ENCODE data around the gene PEX16.

PEX16 gene

DNA sequence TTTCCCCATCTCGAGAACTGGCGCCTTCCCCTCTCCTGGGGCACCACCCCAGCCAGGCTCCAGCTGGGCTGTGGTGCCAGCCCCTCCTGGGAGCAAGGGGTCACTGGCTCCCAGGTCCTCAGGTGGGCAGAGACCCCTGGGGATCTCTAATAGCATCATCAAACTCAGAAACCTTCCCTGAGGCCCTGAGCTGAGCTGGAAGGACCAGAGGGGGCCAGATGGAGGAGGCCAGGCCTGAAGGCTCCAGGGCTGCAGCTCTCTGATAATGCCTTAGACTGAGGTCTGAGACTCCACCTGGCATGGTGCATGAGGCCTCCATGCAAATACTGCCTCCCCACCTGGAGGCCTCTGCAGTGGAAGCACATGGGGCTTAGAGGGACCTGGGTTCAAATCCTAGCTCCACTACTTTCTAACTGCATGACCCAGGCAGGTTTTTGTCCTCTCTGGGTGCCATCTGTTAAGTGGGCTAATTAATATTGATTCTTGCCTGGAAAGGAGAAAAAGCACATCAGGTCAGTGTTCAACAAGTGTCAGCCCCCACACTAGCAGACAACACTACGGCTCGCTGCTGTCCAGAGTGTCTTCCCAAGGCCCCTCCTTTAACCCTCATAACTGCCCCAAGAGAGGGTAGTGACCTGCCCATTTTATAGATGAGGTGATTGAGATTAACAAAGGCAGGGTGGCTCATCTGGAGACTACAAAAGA, 30.7 kb downstream of the PEX16 start:
- no peak for DNase-seq (ENCODE audit: low read depth in 1 of 2, low spot score in 1 of 2)
- TF ChIP-seq, protein P1, sequence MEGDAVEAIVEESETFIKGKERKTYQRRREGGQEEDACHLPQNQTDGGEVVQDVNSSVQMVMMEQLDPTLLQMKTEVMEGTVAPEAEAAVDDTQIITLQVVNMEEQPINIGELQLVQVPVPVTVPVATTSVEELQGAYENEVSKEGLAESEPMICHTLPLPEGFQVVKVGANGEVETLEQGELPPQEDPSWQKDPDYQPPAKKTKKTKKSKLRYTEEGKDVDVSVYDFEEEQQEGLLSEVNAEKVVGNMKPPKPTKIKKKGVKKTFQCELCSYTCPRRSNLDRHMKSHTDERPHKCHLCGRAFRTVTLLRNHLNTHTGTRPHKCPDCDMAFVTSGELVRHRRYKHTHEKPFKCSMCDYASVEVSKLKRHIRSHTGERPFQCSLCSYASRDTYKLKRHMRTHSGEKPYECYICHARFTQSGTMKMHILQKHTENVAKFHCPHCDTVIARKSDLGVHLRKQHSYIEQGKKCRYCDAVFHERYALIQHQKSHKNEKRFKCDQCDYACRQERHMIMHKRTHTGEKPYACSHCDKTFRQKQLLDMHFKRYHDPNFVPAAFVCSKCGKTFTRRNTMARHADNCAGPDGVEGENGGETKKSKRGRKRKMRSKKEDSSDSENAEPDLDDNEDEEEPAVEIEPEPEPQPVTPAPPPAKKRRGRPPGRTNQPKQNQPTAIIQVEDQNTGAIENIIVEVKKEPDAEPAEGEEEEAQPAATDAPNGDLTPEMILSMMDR (IDR thresholded peaks at IDR 0.05; ENCODE audit: insufficient read depth, low read length) = no peak
- H3K27me3 ChIP-seq (ENCODE audit: insufficient read depth, poor library complexity, severe bottlenecking) = no peaks in the 10 kb centered on the region
- H3K4me3 ChIP-seq (replicated peaks; ENCODE audit: insufficient read depth, low read length) = no peak overlapping the region
- H3K27ac ChIP-seq (replicated peaks) = no peak overlapping the region

DNA sequence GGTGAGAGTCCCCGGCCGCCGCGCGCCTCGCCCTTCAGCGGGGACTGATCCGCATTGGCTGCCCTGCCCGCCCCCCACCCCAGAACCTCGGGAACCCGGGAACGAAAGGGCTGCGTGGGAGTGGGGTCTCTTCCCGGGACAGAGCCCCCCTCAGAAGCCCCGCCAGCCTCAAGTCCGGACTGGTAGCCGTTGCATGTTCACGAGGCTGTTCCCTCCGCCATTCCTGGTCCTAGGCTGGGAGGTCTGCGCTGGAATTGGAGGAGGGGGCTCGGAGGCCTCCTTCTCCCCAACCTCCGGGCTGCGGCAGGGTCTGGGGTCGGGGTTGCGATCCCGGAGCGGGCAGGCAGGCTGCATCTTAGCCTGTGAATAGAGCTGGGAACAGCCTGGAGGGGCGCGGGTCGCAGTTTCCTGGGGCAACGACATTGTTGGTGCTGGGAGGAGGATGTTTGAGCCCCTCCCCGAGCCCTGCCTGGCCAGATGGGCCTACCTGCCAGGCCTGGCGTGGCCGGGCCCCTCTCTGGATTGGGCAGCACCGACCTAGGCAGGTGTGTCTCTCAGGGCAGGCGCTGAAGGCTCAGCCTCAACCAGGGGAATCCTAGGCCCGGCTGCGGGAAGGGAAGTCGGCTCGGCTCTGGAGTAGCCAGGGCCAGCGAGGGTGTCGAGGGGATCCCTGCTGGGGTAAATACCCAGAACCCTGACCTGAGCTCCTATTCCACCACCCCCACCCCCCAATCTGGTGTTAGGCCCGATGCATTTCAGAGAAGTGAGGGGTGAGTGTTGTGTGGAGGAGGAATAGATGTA, 31.6 kb downstream of the PEX16 start:
- Histone ChIP-seq H3K4me3 (replicated peaks; ENCODE audit: insufficient read depth, low read length) (peak overlapping the region; percentile 34), H3K27me3 (ENCODE audit: insufficient read depth, poor library complexity, severe bottlenecking) (no peaks in the 10 kb centered on the region), H3K27ac (replicated peaks) (no peak overlapping the region)
- TF ChIP-seq SPI1 (IDR thresholded peaks at IDR 0.05; ENCODE audit: borderline replicate concordance, low read depth) (no peak), GABPA (IDR thresholded peaks at IDR 0.05; ENCODE audit: low read depth) (no peak)
- no peak for DNase-seq (ENCODE audit: low read depth in 1 of 2, low spot score in 1 of 2)

DNA sequence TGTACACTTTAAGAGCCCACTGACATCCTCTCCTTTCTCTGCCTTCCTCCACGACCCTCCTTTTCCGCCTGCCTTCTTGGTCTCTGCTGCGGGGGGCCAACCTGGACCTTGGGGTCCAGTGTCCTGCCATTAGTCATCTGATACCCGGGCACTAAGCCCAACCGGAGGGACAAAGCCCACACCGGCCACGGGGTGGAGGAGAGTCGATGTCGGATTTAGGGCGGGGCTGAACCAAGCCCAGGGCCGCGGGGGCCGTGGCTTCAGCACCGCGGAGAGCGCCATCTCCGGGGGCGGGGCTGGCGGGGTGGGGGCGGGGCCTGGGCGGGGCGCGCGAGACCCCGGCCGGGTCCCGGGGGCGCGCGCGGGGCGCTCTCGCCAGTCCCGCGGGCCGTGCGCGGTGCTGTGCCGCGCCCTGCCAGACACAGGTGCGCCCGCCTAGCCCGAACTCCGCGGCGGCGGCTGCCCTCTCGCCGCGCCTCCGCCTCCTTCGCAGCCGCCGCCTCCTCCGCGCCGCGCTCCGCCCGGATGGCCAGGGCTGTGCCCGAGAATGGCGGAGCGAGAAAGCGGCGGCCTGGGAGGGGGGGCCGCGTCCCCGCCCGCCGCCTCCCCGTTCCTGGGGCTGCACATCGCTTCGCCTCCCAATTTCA, 32.3 kb downstream of the PEX16 start, which contains the start of gene MAPK8IP1:
TSS of gene MAPK8IP1 (plus strand) at position 378 of the 647 bp plus-strand sequence. CDS start at position 548, 170 bp downstream.
- Histone ChIP-seq H3K27ac (replicated peaks) (no peak within 1 kb of the TSS), H3K27me3 (ENCODE audit: insufficient read depth, poor library complexity, severe bottlenecking) (no peaks in the 10 kb centered on the region), H3K4me3 (replicated peaks; ENCODE audit: insufficient read depth, low read length) (peak within 1 kb of the TSS; percentile 34)
- TF ChIP-seq, protein P2, sequence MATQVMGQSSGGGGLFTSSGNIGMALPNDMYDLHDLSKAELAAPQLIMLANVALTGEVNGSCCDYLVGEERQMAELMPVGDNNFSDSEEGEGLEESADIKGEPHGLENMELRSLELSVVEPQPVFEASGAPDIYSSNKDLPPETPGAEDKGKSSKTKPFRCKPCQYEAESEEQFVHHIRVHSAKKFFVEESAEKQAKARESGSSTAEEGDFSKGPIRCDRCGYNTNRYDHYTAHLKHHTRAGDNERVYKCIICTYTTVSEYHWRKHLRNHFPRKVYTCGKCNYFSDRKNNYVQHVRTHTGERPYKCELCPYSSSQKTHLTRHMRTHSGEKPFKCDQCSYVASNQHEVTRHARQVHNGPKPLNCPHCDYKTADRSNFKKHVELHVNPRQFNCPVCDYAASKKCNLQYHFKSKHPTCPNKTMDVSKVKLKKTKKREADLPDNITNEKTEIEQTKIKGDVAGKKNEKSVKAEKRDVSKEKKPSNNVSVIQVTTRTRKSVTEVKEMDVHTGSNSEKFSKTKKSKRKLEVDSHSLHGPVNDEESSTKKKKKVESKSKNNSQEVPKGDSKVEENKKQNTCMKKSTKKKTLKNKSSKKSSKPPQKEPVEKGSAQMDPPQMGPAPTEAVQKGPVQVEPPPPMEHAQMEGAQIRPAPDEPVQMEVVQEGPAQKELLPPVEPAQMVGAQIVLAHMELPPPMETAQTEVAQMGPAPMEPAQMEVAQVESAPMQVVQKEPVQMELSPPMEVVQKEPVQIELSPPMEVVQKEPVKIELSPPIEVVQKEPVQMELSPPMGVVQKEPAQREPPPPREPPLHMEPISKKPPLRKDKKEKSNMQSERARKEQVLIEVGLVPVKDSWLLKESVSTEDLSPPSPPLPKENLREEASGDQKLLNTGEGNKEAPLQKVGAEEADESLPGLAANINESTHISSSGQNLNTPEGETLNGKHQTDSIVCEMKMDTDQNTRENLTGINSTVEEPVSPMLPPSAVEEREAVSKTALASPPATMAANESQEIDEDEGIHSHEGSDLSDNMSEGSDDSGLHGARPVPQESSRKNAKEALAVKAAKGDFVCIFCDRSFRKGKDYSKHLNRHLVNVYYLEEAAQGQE (IDR thresholded peaks at IDR 0.05; ENCODE audit: insufficient replicate concordance, low read depth) = peak; percentile 89
- no peak for TF ChIP-seq POLR2AphosphoS5 (IDR thresholded peaks at IDR 0.05; ENCODE audit: low read depth)
- DNase-seq (ENCODE audit: low read depth in 1 of 2, low spot score in 1 of 2) = peak in 1 of 2 experiments; percentile 23

DNA sequence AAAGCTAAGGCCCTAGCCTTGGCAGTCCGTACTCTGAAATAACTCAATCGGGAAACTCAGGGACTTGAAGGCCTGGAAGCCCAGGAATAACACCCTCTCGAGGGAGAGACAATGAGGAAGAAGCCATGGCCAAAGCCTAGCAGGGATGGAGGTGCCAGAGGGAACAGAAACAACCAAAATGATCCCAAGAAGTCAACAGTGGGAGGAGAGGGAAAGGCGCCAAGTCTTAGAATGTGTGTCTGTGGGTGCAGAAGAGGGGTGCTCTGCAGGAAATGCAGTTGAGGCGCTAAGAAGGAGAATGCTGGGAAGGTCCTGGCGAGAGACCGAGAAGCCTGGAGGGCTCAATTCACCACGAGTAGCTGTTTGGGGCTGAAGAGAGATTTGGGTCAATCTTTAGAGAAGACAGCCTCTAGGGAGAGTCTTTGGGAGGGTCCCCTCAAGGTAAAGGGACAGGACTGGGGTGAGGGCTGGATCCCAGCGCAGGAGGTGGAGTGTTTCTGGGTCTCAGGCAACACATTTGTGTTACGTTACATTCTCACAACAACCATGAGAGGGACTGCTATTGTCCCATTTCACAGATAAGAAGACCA, 33.0 kb downstream of the PEX16 start:
- Histone ChIP-seq H3K4me3 (replicated peaks; ENCODE audit: insufficient read depth, low read length) (no peak overlapping the region), H3K27me3 (ENCODE audit: insufficient read depth, poor library complexity, severe bottlenecking) (no peaks in the 10 kb centered on the region), H3K27ac (replicated peaks) (no peak overlapping the region)
- no peak for DNase-seq (ENCODE audit: low read depth in 1 of 2, low spot score in 1 of 2)
- TF ChIP-seq POLR2AphosphoS5 (IDR thresholded peaks at IDR 0.05; ENCODE audit: low read depth) = no peak
- TF ChIP-seq, protein P1 (IDR thresholded peaks at IDR 0.05; ENCODE audit: insufficient read depth, low read length) = no peak
- TF ChIP-seq, protein P2 (IDR thresholded peaks at IDR 0.05; ENCODE audit: insufficient replicate concordance, low read depth) = no peak
- no peak for TF ChIP-seq SPI1 (IDR thresholded peaks at IDR 0.05; ENCODE audit: borderline replicate concordance, low read depth)
- no peak for TF ChIP-seq GABPA (IDR thresholded peaks at IDR 0.05; ENCODE audit: low read depth)

Data from HL-60 (cell line).